HFFc6 (cell line): Measurements from ENCODE around the gene NPAS2. TPM values are rescaled to one million over a fixed set of nuclear protein-coding genes. Genes with fewer than 3 reads are reported as not detected.

Experiments used
- DNase-seq: peaks from one replicate; pipeline ENCODE4 v3.0.0-alpha.2; 2018
- H3K27ac Mint-ChIP-seq: 2 replicates; pipeline ENCODE4 v1.8.0; 2020; ENCODE audit warnings: mild to moderate bottlenecking, mixed read lengths
- H3K27me3 Mint-ChIP-seq: 2 replicates; pipeline ENCODE4 v1.8.0; 2021; ENCODE audit warnings: mild to moderate bottlenecking, moderate library complexity, mixed read lengths; ENCODE audit not compliant: insufficient read depth
- H3K36me3 Mint-ChIP-seq: 2 replicates; pipeline ENCODE4 v1.8.0; 2021; ENCODE audit warnings: low read depth, mixed read lengths
- H3K4me1 Mint-ChIP-seq: 2 replicates; pipeline ENCODE4 v1.8.0; 2020; ENCODE audit warnings: low read depth, mixed read lengths
- H3K4me3 Mint-ChIP-seq: 2 replicates; pipeline ENCODE4 v1.8.0; 2020; ENCODE audit warnings: mild to moderate bottlenecking, moderate library complexity, mixed read lengths
- H3K9me3 Mint-ChIP-seq: 2 replicates; pipeline ENCODE4 v1.8.0; 2020; ENCODE audit warnings: mild to moderate bottlenecking, mixed read lengths
- total RNA-seq, 6 experiments: library from RNA; stranded (reverse); fragmentation: NEBNext Ultra II Directional; extraction: Animal tissue kit (Norgen Biotek cat#: 25700); gene quantifications; 2 replicates in 1 of 6; 3 replicates in 5 of 6; pipeline ENCODE4 v1.2.3, GENCODE V29; 2021
- TF ChIP-seq, protein P1 (sequence below): fragments of 200-600 bp; sonication (generic); IDR thresholded peaks from 2 replicates; pipeline ENCODE4 v1.5.0; 2021; ENCODE audit warnings: antibody characterized with exemption, mild to moderate bottlenecking

Gene NPAS2
- total RNA-seq, 6 experiments from 2014 or later: 8.8 to 14.7 (median 9.3) TPM

- no peaks in the 10 kb centered on the region for H3K9me3 Mint-ChIP-seq
- H3K4me1 Mint-ChIP-seq: peaks cover 27% of the 10 kb centered on the region
- H3K27me3 Mint-ChIP-seq: peaks cover 2% of the 10 kb centered on the region; the same call in 1 of the 2 replicates
- TF ChIP-seq, protein P1, sequence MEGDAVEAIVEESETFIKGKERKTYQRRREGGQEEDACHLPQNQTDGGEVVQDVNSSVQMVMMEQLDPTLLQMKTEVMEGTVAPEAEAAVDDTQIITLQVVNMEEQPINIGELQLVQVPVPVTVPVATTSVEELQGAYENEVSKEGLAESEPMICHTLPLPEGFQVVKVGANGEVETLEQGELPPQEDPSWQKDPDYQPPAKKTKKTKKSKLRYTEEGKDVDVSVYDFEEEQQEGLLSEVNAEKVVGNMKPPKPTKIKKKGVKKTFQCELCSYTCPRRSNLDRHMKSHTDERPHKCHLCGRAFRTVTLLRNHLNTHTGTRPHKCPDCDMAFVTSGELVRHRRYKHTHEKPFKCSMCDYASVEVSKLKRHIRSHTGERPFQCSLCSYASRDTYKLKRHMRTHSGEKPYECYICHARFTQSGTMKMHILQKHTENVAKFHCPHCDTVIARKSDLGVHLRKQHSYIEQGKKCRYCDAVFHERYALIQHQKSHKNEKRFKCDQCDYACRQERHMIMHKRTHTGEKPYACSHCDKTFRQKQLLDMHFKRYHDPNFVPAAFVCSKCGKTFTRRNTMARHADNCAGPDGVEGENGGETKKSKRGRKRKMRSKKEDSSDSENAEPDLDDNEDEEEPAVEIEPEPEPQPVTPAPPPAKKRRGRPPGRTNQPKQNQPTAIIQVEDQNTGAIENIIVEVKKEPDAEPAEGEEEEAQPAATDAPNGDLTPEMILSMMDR: no peak
- H3K4me3 Mint-ChIP-seq: no peak overlapping the region
- no peak for DNase-seq
- H3K36me3 Mint-ChIP-seq: no peaks in the 10 kb centered on the region
- H3K27ac Mint-ChIP-seq: no peak overlapping the region
Measured at GRCh38 chr2:100882645-100883613, 63.0 kb downstream of the NPAS2 start.

DNA sequence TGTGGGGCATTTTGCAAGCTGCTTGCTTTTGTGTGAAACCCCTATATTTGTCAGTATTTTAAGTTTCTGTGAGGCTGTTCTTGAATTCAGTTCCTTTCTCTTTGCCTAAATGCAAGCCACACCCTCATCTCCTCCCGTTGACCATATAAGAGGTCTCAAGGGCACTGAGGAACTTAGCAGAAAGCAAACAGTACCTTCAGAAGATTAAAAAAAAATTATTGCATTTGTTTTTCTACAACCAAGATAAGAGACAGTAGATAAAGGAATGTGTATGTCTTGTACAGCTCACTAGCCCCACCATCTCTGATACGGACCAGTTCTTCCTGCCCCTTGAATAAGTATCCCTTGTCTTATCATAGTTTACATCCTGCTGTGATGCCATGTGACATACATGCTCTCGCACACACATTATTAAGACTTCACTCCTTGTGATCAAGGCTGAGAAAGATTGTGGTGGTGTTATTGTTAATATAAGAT is 64.2 kb downstream of the NPAS2 start:
- Mint-ChIP-seq H3K9me3 (no peaks in the 10 kb centered on the region), H3K4me3 (no peak overlapping the region), H3K27ac (no peak overlapping the region), H3K4me1 (peaks cover 24% of the 10 kb centered on the region), H3K27me3 (peaks cover 3% of the 10 kb centered on the region), H3K36me3 (no peaks in the 10 kb centered on the region)
- TF ChIP-seq, protein P1: no peak
- no peak for DNase-seq

GRCh38 chr2:100886085-100886484 is 66.1 kb downstream of the NPAS2 start:
- Mint-ChIP-seq H3K4me1 (peaks cover 25% of the 10 kb centered on the region), H3K4me3 (no peak overlapping the region), H3K27me3 (peaks cover 3% of the 10 kb centered on the region), H3K9me3 (no peaks in the 10 kb centered on the region), H3K27ac (no peak overlapping the region), H3K36me3 (no peaks in the 10 kb centered on the region)
- no peak for DNase-seq
- TF ChIP-seq, protein P1: no peak

- DNase-seq: no peak
- Mint-ChIP-seq H3K27me3 (peaks cover 3% of the 10 kb centered on the region), H3K27ac (no peak overlapping the region), H3K36me3 (no peaks in the 10 kb centered on the region), H3K9me3 (no peaks in the 10 kb centered on the region), H3K4me1 (peaks cover 35% of the 10 kb centered on the region), H3K4me3 (no peak overlapping the region)
- TF ChIP-seq, protein P1: no peak
Measured at GRCh38 chr2:100887039-100887578, 67.2 kb downstream of the NPAS2 start.

DNA sequence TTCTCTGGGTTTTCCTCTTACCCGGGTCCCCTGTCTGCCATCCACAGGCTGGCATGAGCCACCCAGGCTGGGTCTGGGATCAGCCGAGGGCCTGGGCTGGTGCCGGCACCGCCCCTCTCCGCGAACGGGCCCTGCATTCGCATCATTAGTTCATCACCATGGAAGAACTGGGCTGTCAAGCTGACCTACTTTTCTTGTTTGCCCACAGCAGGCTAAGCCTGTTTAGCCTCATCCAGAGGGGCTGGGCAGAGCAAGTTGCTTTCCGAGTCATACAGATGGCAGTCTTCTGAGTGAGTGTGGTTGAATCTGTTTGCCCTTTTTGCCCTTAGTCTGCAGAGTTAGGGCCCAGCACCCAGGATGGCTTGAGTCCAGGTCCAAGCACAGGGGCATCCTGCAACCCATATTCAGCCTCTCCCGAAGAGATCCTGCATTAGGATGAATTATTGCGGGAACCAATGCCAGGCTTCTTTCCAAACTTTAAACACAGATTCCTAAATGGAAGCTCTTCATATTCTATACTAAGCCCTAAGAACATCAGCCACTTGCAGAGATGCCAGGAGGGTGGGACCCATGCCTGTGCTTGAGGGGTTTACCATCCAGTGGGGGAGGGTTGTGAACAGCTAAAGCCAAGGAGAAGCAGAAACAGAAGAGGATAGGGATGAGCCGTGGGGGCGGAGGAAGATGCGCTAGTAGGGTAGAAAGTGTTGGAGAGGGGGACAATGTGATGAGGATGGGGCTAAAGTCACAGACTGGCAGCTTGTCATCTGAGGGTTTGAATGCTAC is 68.0 kb downstream of the NPAS2 start:
- no peak overlapping the region for H3K27ac Mint-ChIP-seq
- peaks cover 39% of the 10 kb centered on the region for H3K4me1 Mint-ChIP-seq
- no peak for DNase-seq

More for the DNA sequence above, 68.0 kb downstream of the NPAS2 start:
- no peaks in the 10 kb centered on the region for H3K9me3 Mint-ChIP-seq
- no peak overlapping the region for H3K4me3 Mint-ChIP-seq
- TF ChIP-seq, protein P1: no peak
- H3K36me3 Mint-ChIP-seq: no peaks in the 10 kb centered on the region
- H3K27me3 Mint-ChIP-seq: peaks cover 3% of the 10 kb centered on the region
